Left ventricle myocardium inferior (tissue), 1 donor: ENCODE measurements around the gene SMC4. TPM values are rescaled to one million over a fixed set of nuclear protein-coding genes. Genes with fewer than 3 reads are reported as not detected.

Source experiments
- DNase-seq: peaks from one replicate; pipeline ENCODE4 v3.0.0-alpha.2; 2020
- H3K27ac ChIP-seq: fragments of 200-600 bp; replicated peaks from 2 replicates; pipeline ENCODE4 v1.8.0; 2021
- H3K27me3 ChIP-seq: fragments of 200-600 bp; 2 replicates; pipeline ENCODE4 v1.8.0; 2021; ENCODE audit warnings: low read depth
- H3K36me3 ChIP-seq: fragments of 200-600 bp; 2 replicates; pipeline ENCODE4 v1.8.0; 2021
- H3K4me1 ChIP-seq: fragments of 200-600 bp; 2 replicates; pipeline ENCODE4 v1.8.0; 2021
- H3K4me3 ChIP-seq: fragments of 200-600 bp; 2 replicates; pipeline ENCODE4 v1.8.0; 2021; ENCODE audit warnings: mild to moderate bottlenecking, moderate library complexity
- H3K9me3 ChIP-seq: fragments of 200-600 bp; replicated peaks from 2 replicates; pipeline ENCODE4 v1.8.0; 2021
- CTCF ChIP-seq: fragments of 200-600 bp; IDR thresholded peaks from 2 replicates; pipeline ENCODE4 v1.8.0; 2021; ENCODE audit warnings: antibody characterized with exemption, mild to moderate bottlenecking, borderline replicate concordance
- intact Hi-C: fragments of 100-400 bp; cut with micrococcal nuclease; formaldehyde crosslinking; loops from one replicate; pipeline ENCODE4 v1.11.0; 2022
- total RNA-seq: library from RNA; stranded (reverse); fragmentation: NEBNext Ultra II Directional; extraction: Animal tissue kit (Norgen Biotek cat#: 25700); gene quantifications from one replicate; pipeline ENCODE4 v1.2.1, GENCODE V29; 2021
- donor health status: DM: no; HTN: yes; CAD: no; lungs with severe emphysema.

The SMC4 gene
- total RNA-seq, 1 donor from 2014 or later: 18.4 TPM

GRCh38 chr3:160374925-160375324 lies 24.5 kb upstream of the SMC4 start:
- intact Hi-C loops: no loop called here
- H3K27ac ChIP-seq: no peak overlapping the region
- no peak for DNase-seq
- H3K4me3 ChIP-seq: no peak overlapping the region
- no peak for TF ChIP-seq CTCF
- H3K9me3 ChIP-seq: no peaks in the 10 kb centered on the region
- H3K4me1 ChIP-seq: no peaks in the 10 kb centered on the region
- no peaks in the 10 kb centered on the region for H3K27me3 ChIP-seq
- H3K36me3 ChIP-seq: peaks cover 37% of the 10 kb centered on the region

- intact Hi-C loops: no loop called here
- Histone ChIP-seq H3K4me3 (no peak overlapping the region), H3K36me3 (peaks cover 37% of the 10 kb centered on the region), H3K9me3 (no peaks in the 10 kb centered on the region), H3K4me1 (no peaks in the 10 kb centered on the region), H3K27me3 (no peaks in the 10 kb centered on the region), H3K27ac (no peak overlapping the region)
- DNase-seq: no peak
- no peak for TF ChIP-seq CTCF
Measured at GRCh38 chr3:160376681-160377080, 22.8 kb upstream of the SMC4 start.

- Histone ChIP-seq H3K4me1 (no peaks in the 10 kb centered on the region), H3K27me3 (no peaks in the 10 kb centered on the region), H3K36me3 (peaks cover 32% of the 10 kb centered on the region), H3K27ac (no peak overlapping the region), H3K4me3 (no peak overlapping the region), H3K9me3 (no peaks in the 10 kb centered on the region)
- intact Hi-C loops: no loop called here
- no peak for TF ChIP-seq CTCF
- no peak for DNase-seq
Measured at GRCh38 chr3:160378331-160379109, 20.9 kb upstream of the SMC4 start.

- no peaks in the 10 kb centered on the region for H3K27me3 ChIP-seq
- no peak overlapping the region for H3K4me3 ChIP-seq
- H3K9me3 ChIP-seq: no peaks in the 10 kb centered on the region
- TF ChIP-seq CTCF: no peak
- peaks cover 20% of the 10 kb centered on the region for H3K36me3 ChIP-seq
- intact Hi-C loops: no loop called here
- H3K27ac ChIP-seq: no peak overlapping the region
- H3K4me1 ChIP-seq: no peaks in the 10 kb centered on the region
- DNase-seq: no peak
Measured at GRCh38 chr3:160379628-160380214, 19.7 kb upstream of the SMC4 start.

- Histone ChIP-seq H3K4me3 (no peak overlapping the region), H3K9me3 (no peaks in the 10 kb centered on the region), H3K27ac (no peak overlapping the region), H3K27me3 (no peaks in the 10 kb centered on the region), H3K36me3 (peaks cover 8% of the 10 kb centered on the region), H3K4me1 (no peaks in the 10 kb centered on the region)
- intact Hi-C loops: no loop called here
- TF ChIP-seq CTCF: no peak
- DNase-seq: no peak
Measured at GRCh38 chr3:160381470-160381869, 18.0 kb upstream of the SMC4 start.
